Dermis microvascular lymphatic vessel endothelial cell (primary cell): ENCODE measurements around the gene NPAS3. TPM values are rescaled to one million over a fixed set of nuclear protein-coding genes. Genes with fewer than 3 reads are reported as not detected.
A peak's percentile ranks its signal among the peaks of the same experiment; 100 is the strongest.

Source experiments
- DNase-seq, 2 donors: peaks; one replicate each; pipeline versions ENCODE4 v3.0.0 to v3.0.0-alpha.2; 2010; ENCODE audit warnings: low read depth in 2 of 2
- total RNA-seq: library from RNA; depleted of rRNA; stranded (reverse); fragments of >200 nt; gene quantifications from 2 replicates; pipeline ENCODE4 v1.2.1, GENCODE V29; 2014

The NPAS3 gene
- total RNA-seq, 1 donor from 2014 or later = 0.13 TPM

GRCh38 chr14:33699300-33699983 is 760.8 kb downstream of the NPAS3 start:
- DNase-seq = no peak

- no peak for DNase-seq
Measured at GRCh38 chr14:33700052-33700451, 761.4 kb downstream of the NPAS3 start.

GRCh38 chr14:33702293-33702692 is 763.6 kb downstream of the NPAS3 start:
- DNase-seq = no peak

- no peak for DNase-seq
Measured at GRCh38 chr14:33704481-33704880, 765.8 kb downstream of the NPAS3 start.

GRCh38 chr14:33705490-33705889 is 766.8 kb downstream of the NPAS3 start:
- peak in 1 of 2 donors; percentile 51 for DNase-seq

- no peak for DNase-seq
Measured at GRCh38 chr14:33707716-33708115, 769.0 kb downstream of the NPAS3 start.

- DNase-seq = no peak
Measured at GRCh38 chr14:33709283-33709682, 770.6 kb downstream of the NPAS3 start.

- no peak for DNase-seq
Measured at GRCh38 chr14:33709711-33710110, 771.0 kb downstream of the NPAS3 start.

GRCh38 chr14:33710273-33710672 is 771.6 kb downstream of the NPAS3 start:
- no peak for DNase-seq

- DNase-seq = no peak
Measured at GRCh38 chr14:33711194-33711593, 772.5 kb downstream of the NPAS3 start.

GRCh38 chr14:33711811-33712216 is 773.1 kb downstream of the NPAS3 start:
- DNase-seq = no peak

- DNase-seq = peak; percentile 23 to 58
Measured at GRCh38 chr14:33714527-33715226, 776.0 kb downstream of the NPAS3 start.

- DNase-seq = no peak
Measured at GRCh38 chr14:33715227-33715528, 776.5 kb downstream of the NPAS3 start.

GRCh38 chr14:33716921-33717320 is 778.2 kb downstream of the NPAS3 start:
- DNase-seq = no peak

GRCh38 chr14:33717866-33718265 is 779.2 kb downstream of the NPAS3 start:
- DNase-seq = no peak

- DNase-seq = no peak
Measured at GRCh38 chr14:33720284-33720787, 781.7 kb downstream of the NPAS3 start.

- no peak for DNase-seq
Measured at GRCh38 chr14:33726685-33727084, 788.0 kb downstream of the NPAS3 start.

- DNase-seq = no peak
Measured at GRCh38 chr14:33727606-33728005, 788.9 kb downstream of the NPAS3 start.

- DNase-seq = no peak
Measured at GRCh38 chr14:33728010-33728498, 789.4 kb downstream of the NPAS3 start.

- no peak for DNase-seq
Measured at GRCh38 chr14:33730156-33730555, 791.5 kb downstream of the NPAS3 start.

- no peak for DNase-seq
Measured at GRCh38 chr14:33732175-33732574, 793.5 kb downstream of the NPAS3 start.

GRCh38 chr14:33733310-33733709 is 794.6 kb downstream of the NPAS3 start:
- no peak for DNase-seq

GRCh38 chr14:33733721-33734120 is 795.0 kb downstream of the NPAS3 start:
- no peak for DNase-seq
